Ascending aorta (tissue), 2 donors: ENCODE results near the gene SPHK2. TPM values are rescaled to one million over a fixed set of nuclear protein-coding genes. Genes with fewer than 3 reads are reported as not detected.

ENCODE experiments used
- DNase-seq, 2 donors: peaks; one replicate each; pipeline ENCODE4 v3.0.0-alpha.2; 2019; ENCODE audit warnings: low spot score in 2 of 2
- H3K27ac ChIP-seq, 2 donors: fragments of 200-600 bp; sonication (generic); one replicate each; pipeline ENCODE4 v1.5.1; 2016 to 2017; ENCODE audit warnings: mild to moderate bottlenecking in 1 of 2
- H3K27me3 ChIP-seq: fragments of 200-600 bp; sonication (generic); one replicate; pipeline ENCODE4 v1.5.1; 2017
- H3K36me3 ChIP-seq, 2 donors: fragments of 200-600 bp; sonication (generic); one replicate each; pipeline ENCODE4 v1.5.1; 2016
- H3K4me1 ChIP-seq, 2 donors: fragments of 200-600 bp; sonication (generic); one replicate each; pipeline ENCODE4 v1.5.1; 2016 to 2017; ENCODE audit warnings: mild to moderate bottlenecking in 1 of 2
- H3K4me3 ChIP-seq, 2 donors: fragments of 200-600 bp; sonication (generic); one replicate each; pipeline ENCODE4 v1.5.1; 2016 to 2017; ENCODE audit warnings: mild to moderate bottlenecking in 1 of 2
- H3K9me3 ChIP-seq, 2 donors: fragments of 200-600 bp; sonication (generic); one replicate each; pipeline ENCODE4 v1.5.1; 2016
- intact Hi-C: fragments of 100-400 bp; cut with DNase I; formaldehyde crosslinking; loops from one replicate; pipeline ENCODE4 v1.15.1; 2023
- total RNA-seq: library from RNA; depleted of rRNA; stranded (reverse); fragments of >200 nt; gene quantifications from one replicate; pipeline ENCODE4 v1.1.0, GENCODE V29; 2016
- TF ChIP-seq, protein P1 (sequence below), 3 experiments: fragments of 200-600 bp in 2 of 3; fragments of 450-650 bp in 1 of 3; sonication (generic) in 2 of 3; IDR thresholded peaks; one replicate each; pipeline ENCODE4 v1.5.1; 2016 to 2019; ENCODE audit warnings: antibody characterized with exemption in 3 of 3, mild to moderate bottlenecking in 1 of 3, moderate library complexity in 1 of 3

SPHK2 gene
- total RNA-seq, 1 donor from 2014 or later = 35.3 TPM

DNA sequence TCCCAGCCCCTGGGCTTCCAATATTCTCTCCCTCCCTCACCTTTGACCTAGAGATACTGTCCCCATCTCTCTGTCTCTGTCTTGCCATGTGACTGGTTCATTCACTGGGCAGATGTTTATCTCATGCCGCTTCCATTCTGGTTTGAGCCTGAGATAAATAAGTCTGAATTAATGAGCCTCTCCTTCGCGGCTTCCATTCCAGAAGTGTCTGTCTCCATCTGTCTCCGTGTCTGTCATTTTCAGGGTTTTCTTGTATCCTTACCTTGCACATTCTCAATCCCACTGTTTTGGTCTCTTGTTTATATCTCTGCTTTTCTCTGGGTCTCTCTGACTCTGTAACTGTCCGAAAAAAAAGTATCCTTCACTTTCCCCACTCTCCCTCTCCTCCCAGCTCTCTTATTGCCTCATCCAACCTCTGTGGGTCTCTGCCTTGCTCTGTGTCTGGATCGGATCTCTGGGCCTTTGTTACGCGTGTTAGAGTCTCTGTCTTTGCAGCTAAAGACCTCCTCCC is 4.3 kb downstream of the SPHK2 start:
- H3K27me3 ChIP-seq = no peaks in the 10 kb centered on the region
- no peak for DNase-seq
- peaks cover 11 to 21% of the 10 kb centered on the region in 2 donors for H3K4me1 ChIP-seq
- H3K36me3 ChIP-seq = peaks cover 3 to 18% of the 10 kb centered on the region in 2 donors
- peak overlapping the region; percentile 58 to 82 for H3K27ac ChIP-seq
- no peaks in the 10 kb centered on the region for H3K9me3 ChIP-seq
- peak overlapping the region in 1 of 2 donors; percentile 73 for H3K4me3 ChIP-seq
- TF ChIP-seq, protein P1, sequence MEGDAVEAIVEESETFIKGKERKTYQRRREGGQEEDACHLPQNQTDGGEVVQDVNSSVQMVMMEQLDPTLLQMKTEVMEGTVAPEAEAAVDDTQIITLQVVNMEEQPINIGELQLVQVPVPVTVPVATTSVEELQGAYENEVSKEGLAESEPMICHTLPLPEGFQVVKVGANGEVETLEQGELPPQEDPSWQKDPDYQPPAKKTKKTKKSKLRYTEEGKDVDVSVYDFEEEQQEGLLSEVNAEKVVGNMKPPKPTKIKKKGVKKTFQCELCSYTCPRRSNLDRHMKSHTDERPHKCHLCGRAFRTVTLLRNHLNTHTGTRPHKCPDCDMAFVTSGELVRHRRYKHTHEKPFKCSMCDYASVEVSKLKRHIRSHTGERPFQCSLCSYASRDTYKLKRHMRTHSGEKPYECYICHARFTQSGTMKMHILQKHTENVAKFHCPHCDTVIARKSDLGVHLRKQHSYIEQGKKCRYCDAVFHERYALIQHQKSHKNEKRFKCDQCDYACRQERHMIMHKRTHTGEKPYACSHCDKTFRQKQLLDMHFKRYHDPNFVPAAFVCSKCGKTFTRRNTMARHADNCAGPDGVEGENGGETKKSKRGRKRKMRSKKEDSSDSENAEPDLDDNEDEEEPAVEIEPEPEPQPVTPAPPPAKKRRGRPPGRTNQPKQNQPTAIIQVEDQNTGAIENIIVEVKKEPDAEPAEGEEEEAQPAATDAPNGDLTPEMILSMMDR (IDR thresholded peaks at IDR 0.05) = no peak
- intact Hi-C loops = loop anchor here (1.0 kb wide), 1 partner anchor 11 kb away; no protein-coding TSS in a partner anchor

DNA sequence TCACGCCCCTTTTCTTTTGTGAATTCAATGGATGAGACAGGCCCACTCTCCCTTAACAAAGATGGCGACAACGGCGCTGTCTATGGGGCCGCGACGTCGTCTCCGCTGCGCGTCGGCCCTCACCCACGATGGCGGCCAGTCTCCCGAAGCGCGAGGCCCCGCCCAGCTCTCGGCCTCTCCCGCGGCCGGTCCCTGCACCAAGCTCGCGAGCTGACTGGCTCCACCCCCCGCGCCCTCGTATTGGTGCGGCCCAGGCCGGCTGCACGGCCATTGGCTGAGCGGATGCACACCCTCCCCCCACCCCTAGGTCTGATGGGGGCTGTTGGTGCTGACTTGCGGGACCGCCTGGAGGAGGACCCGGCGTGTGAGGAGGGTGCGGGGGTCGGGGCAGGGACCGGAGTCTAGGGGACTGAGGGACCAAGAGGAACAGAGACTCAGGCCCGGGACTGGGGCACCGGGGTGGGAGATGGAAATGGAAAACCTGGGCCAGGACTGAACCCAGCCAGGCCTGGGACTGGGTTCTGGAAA is 4.8 kb downstream of the SPHK2 start:
- peak overlapping the region; percentile 44 to 73 for H3K4me3 ChIP-seq
- peaks cover 3 to 18% of the 10 kb centered on the region in 2 donors for H3K36me3 ChIP-seq
- intact Hi-C loops = loop anchor here (1.0 kb wide), 1 partner anchor 10 kb away; no protein-coding TSS in a partner anchor
- H3K9me3 ChIP-seq = no peaks in the 10 kb centered on the region
- peak overlapping the region; percentile 60 to 82 for H3K27ac ChIP-seq
- no peaks in the 10 kb centered on the region for H3K27me3 ChIP-seq
- TF ChIP-seq, protein P1 (IDR thresholded peaks at IDR 0.05) = no peak
- peaks cover 11 to 21% of the 10 kb centered on the region in 2 donors for H3K4me1 ChIP-seq
- peak; percentile 88 to 99 for DNase-seq

DNA sequence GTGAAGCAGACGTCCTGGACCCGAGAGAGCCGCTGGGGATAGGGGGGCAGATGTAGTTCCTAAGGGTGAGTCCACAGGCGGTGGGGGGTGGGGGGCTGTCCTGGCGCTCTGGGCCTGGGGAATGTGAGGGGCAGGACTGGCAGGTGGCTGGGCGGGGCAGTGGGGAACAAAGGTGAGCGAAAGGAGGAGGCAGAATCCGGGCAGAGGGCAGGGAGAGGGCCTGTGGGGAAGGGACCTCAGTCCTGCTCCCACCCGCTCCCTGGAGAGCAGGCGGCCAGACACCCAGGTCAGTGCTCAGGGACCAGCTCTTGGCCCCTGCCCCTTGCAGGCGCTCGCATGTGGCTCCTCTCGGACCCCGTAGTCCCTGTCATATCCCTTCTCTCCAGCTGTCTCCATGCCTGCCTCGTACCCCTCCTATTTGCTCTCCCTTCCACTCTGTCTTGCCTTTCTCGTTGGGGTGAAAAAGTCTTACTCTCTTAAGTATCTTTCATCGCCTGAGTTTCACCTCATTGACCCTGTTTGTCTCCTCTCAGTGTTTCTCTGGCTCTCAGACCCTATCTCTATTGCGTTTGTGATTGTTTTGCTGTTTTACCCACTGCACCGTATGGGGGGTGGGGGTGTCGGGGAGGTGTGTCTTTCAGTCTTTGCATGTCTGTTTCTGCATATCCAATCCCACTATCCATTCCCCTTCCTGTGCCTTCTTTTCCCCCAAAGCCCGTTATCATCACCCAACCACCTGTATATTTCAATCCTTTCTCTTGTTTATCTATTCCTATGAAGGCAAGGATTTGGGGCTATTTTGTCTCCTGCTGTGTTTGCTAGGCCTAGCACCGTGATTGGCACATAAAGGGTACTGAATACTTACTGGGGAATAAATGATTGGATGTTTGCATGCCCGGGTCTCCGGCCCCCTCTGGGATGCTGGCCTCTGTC is 5.8 kb downstream of the SPHK2 start:
- H3K27ac ChIP-seq = peak overlapping the region; percentile 60 to 76
- intact Hi-C loops = loop anchor here (1.0 kb wide), 1 partner anchor 9 kb away; no protein-coding TSS in a partner anchor
- H3K27me3 ChIP-seq = no peaks in the 10 kb centered on the region
- no peak for DNase-seq
- no peaks in the 10 kb centered on the region for H3K9me3 ChIP-seq
- TF ChIP-seq, protein P1 (IDR thresholded peaks at IDR 0.05) = no peak
- H3K4me3 ChIP-seq = peak overlapping the region; percentile 44 to 73
- peaks cover 11 to 22% of the 10 kb centered on the region in 2 donors for H3K4me1 ChIP-seq
- H3K36me3 ChIP-seq = peaks cover 3 to 18% of the 10 kb centered on the region in 2 donors

- Histone ChIP-seq H3K4me3 (no peak overlapping the region), H3K27ac (no peak overlapping the region), H3K27me3 (no peaks in the 10 kb centered on the region), H3K4me1 (peaks cover 12 to 27% of the 10 kb centered on the region in 2 donors), H3K9me3 (no peaks in the 10 kb centered on the region), H3K36me3 (peaks cover 3 to 18% of the 10 kb centered on the region in 2 donors)
- intact Hi-C loops = no loop called here
- DNase-seq = no peak
- TF ChIP-seq, protein P1 (IDR thresholded peaks at IDR 0.05) = no peak
Measured at GRCh38 chr19:48625891-48626327, 6.6 kb downstream of the SPHK2 start.

GRCh38 chr19:48627201-48627864 is 8.0 kb downstream of the SPHK2 start:
- H3K36me3 ChIP-seq = peaks cover 3 to 18% of the 10 kb centered on the region in 2 donors
- peaks cover 16 to 33% of the 10 kb centered on the region in 2 donors for H3K4me1 ChIP-seq

More at GRCh38 chr19:48627201-48627864, 8.0 kb downstream of the SPHK2 start:
- intact Hi-C loops = no loop called here
- Histone ChIP-seq H3K27ac (no peak overlapping the region), H3K4me3 (no peak overlapping the region), H3K27me3 (no peaks in the 10 kb centered on the region), H3K9me3 (no peaks in the 10 kb centered on the region)
- DNase-seq = no peak
- TF ChIP-seq, protein P1 (IDR thresholded peaks at IDR 0.05) = no peak
